K562 treated with DMSO at 1 percent for 12 hours (cell line): ENCODE data around the gene OR9A2. TPM values are rescaled to one million over a fixed set of nuclear protein-coding genes. Genes with fewer than 3 reads are reported as not detected.

Experiments
- total RNA-seq: library from RNA; unstranded; fragments of 300-600 nt; gene quantifications from 2 replicates; pipeline ENCODE4 v1.2.3, GENCODE V29; 2022; ENCODE audit not compliant: insufficient read depth

Gene OR9A2
- not detected in 2 replicates for total RNA-seq

GRCh38 chr7:143027032-143027431 is at the start of gene OR9A2:
OR9A2 (minus strand) TSS chr7:143027132; CDS start chr7:143027132, 0 bp downstream.

GRCh38 chr7:143052041-143052440 is 25.1 kb upstream of the OR9A2 start, which contains the start of gene OR6V1:
OR6V1 (plus strand) TSS chr7:143052341; CDS start chr7:143052341, 0 bp downstream.

Other genes starting within 250 kb of the OR9A2 start
- 5.1 and 6.2 TPM in 2 replicates for gene EPHB6, start 172.1 kb downstream of the OR9A2 start, total RNA-seq
- 1.2 and 3.6 TPM in 2 replicates for gene TRPV6, start 141.4 kb downstream of the OR9A2 start, total RNA-seq
- gene TRPV5, start 93.4 kb downstream of the OR9A2 start, total RNA-seq: not detected in 2 replicates
- 1.6 TPM in 1 of 2 replicates, not detected in the other for gene LLCFC1, start 87.6 kb downstream of the OR9A2 start, total RNA-seq
- gene KEL, start 64.8 kb downstream of the OR9A2 start, total RNA-seq: 14.4 and 35.9 TPM in 2 replicates
- not detected in 2 replicates for gene OR6V1, start 25.2 kb upstream of the OR9A2 start, total RNA-seq
- gene PIP, start 104.9 kb upstream of the OR9A2 start, total RNA-seq: not detected in 2 replicates
- gene TAS2R39, start 156.3 kb upstream of the OR9A2 start, total RNA-seq: not detected in 2 replicates
- gene TAS2R40, start 194.9 kb upstream of the OR9A2 start, total RNA-seq: not detected in 2 replicates
- 180 and 207 TPM in 2 replicates for gene GSTK1, start 236.3 kb upstream of the OR9A2 start, total RNA-seq